ENCODE results near the gene SAV1.
"Not testable (repeated sequence)": the region's sequence is repeated elsewhere in the genome, so short reads cannot be mapped to it uniquely, and the experiment has no call there.

SAV1 gene

DNA sequence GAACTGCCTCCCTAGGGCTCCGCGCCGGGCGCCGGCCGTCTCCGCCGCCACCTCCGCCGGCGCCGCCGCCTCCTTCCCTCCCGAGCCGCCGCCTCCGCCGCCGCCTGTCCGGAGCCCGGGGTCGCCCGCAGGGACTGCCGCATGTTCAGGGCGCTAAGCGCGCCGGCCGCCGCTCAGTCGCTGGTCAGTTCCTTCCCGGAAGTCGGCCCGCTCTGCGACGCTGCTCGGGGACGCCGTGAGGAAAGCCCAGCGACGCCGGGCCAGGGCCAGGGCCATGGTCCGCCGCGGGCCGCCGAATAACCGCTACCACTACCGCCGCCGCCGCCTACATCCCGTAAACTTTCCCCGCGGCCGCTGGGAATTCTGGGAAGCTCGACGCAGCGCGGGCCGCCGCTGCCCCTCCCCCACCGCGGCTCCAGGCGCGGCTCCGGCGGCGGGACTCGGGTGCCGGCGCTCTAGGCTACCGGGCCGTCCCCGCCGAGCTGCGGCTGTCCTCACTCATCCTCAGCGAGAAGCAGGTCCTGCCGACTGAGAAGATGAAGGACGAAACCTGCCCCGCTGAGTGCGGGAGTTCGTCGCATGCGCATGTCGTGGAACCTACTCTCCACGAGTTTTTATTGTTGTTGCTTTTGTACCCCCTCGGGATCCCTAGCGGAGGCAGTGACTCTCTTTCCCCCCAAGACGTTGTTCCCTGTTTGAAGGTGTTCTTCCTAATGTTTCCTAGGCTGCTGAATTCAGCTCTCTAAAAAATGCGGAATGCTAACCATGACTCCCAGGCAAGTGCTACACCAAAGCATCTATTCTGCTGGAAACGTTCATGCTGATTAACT lies at the start of gene SAV1:
Gene SAV1 (minus strand): TSS at position 311 of the 830 bp plus-strand sequence. CDS start 339 bp downstream, outside the sequence.
- peak; percentile 89 for DNase-seq

DNA sequence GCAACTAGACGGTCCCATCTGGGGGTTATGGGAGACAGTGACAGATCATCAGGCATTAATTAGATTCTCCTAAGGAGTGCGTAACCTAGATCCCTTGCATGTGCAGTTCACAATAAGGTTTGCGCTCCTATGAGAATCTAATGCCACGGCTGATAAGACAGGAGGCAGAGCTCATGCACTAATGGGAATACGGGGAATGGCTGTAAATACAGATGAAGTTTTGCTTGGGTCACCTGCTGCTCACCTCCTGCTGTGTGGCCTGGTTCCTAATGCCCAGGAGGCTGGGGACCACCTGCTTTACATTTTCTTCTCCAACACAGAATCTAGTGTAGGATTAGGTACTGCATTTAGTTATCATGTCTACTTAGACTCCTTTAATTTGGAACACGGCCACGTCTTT lies 49.7 kb upstream of the SAV1 start:
- no peak for DNase-seq

DNA sequence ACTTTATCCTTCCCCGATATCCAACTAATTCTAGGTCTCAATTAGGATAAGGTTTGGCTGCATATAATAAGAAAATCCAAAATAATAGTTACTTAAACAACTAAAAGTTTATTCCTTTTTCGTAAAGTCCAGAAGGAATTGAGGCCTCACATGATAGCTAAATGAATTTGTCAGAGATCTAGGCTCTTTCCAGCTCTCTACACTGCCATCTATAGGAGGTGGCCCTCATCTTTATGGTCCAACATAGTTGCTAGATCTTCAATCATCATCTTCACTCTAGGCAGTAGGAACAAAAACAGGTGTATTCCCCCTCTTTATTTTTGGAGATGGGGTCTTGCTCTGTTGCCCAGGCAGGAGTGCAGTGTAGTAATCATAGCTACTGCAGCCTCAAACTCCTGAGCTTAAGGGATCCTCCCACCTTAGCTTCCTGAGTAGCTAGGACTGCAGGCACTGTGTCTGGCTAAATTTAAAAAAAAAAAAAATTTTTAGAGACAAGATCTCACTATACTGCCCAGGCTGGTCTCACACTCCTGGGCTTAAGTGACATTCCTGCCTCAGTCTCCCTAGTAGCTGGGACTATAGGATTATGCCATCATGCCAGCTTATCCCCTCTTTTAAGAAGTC lies 46.5 kb upstream of the SAV1 start:
- no peak for DNase-seq

DNA sequence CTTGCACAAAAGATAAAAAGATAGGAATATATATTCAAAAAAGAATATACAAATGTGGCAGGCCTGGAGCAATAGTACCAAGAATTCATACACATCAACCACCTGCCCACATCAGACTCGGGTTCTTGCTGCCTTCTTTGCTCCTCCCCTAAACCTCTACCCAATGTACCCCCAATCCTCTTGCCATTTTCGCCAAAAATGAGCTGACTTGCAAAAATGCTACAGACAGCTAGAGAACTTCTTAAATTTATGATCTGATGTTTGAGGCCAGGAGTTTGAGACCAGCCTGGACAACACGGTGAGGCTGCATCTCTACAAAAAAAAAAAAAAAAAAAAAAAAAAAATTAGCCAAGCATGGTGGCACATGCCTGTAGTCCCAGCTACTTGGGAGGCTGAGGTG lies 42.9 kb upstream of the SAV1 start:
- no peak for DNase-seq

DNA sequence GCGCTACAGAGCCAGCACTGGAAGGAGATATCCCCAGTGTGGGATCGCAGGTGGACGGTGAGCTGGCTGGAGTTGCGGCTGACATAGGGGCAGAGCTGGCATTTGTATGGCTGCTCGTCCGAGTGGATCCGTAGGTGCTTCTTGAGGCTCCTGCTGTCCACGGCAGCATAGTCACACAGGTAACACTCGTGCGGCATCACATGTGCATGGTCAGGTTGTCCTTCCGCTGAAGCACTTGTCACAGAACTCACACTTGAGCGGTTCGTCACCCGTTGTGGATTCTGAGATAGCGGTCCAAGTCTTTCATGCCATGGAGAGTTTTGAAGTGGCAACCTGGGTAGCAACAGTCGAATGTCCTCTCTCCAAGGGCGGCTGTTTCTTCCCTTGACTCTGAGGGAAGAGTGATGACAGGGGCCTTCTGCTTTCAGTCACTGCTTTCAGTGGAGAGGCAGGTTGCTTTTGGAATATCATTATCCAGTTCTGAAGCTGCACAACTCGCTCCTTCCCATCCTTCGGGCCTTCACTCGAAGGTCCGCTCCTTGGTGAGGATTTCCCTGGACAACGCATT lies 37.0 kb upstream of the SAV1 start:
- no peak for DNase-seq

DNA sequence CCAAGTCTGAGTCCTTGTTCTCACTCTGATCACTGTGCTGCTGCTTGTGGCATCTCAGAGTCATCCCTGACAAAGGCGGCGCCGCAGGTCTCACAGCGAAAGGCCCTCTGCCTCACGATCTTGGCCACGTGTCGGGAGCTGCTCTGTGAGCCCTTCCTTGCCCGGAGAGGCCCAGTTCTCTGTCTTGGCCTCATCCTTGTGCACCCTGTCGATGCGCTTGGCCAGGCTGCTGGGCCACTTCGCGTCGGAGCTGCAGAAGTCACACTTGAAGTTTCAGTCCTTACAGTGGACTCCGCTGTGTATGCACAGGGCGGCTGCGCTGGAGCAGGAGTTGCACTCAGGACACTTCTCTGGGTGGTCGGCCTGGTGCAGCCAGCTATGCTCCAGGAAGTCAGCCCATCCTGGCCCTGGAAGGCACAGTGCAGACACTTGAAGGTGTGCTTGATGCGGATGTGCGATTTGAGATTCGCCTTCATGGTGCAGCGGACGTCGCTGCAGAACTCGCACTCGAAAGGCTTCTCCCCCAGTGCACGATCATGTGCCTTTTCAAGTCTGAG lies 36.4 kb upstream of the SAV1 start:
- no peak for DNase-seq

DNA sequence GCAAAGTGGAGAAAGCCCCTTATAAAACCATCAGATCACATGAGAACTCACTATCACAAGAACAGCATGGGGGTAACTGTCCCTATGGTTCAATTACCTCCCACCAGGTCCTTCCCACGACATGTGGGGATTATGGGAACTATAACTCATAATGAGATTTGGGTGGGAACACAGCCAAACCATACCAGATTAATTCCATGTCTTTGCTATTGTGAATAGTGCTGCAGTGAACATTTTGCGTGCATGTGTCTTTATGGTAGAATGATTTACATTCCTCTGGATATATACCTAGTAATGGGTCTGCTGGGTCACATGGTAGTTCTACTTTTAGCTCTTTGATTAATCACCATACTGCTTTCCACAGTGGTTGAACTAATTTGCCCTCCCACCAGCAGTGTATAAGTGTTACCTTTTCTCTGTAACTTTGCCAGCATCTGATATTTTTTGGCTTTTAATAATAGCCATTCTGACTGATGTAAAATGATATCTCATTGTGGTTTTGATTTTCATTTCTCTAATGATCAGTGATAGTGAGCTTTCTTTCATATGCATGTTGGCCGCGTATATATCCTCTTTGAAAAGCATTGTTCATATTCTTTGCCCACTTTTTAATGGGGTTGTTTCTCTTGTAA lies 29.7 kb upstream of the SAV1 start:
- DNase-seq, result no peak

DNA sequence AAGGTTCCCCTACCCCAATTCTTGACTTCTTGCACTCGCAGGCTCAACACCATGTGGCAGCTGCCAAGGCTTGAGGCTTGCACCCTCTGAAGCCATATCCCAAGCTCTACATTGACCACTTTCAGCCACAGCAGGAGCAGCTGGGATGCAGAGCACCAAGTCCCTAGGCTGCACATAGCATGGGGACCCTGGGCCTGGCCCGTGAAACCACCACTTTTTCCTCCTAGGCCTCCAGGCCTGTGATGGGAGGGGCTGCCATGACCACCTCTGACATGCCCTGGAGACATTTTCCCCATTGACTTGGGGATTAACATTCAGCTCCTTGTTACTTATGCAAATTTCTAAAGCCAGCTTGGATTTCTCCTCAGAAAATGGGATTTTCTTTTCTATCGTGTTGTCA lies 26.2 kb upstream of the SAV1 start:
- not testable (repeated sequence) for DNase-seq

DNA sequence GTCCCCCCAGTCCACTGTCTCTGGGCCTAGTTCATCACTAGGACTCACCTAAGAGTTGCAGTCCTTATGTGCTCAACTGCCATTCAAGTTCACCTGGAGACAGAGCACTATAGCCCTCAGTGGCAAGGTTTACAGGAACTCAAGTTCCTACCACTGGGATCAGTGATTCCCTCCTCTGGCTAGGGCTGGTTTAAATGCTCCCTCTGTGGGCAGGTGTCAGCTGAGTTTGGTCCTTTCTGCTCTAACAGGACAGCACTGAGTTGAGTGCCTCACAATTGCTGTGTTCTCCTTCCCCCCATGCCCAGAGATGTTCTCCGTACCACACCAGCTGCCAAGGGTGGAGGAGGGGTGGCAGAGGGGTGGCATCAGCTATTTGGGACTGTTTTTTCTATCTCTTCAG lies 20.8 kb upstream of the SAV1 start:
- no peak for DNase-seq

DNA sequence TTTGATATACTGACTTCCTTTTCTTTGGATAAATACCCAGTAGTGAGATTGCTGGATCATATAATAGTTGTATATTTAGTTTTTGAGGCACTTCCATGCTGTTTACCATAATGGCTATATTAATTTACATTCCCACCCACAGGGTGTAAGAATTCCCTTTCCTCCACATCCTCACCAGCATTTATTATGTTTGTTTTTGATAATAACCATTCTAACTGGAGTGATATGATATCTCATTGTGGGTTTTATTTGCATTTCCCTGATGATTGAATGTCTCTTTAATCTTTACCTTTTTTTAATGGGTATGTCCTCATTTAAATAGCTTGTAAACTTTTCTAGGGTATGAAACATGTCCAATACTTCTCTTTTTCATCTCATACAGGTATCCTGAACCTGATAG lies 11.6 kb upstream of the SAV1 start:
- no peak for DNase-seq

DNA sequence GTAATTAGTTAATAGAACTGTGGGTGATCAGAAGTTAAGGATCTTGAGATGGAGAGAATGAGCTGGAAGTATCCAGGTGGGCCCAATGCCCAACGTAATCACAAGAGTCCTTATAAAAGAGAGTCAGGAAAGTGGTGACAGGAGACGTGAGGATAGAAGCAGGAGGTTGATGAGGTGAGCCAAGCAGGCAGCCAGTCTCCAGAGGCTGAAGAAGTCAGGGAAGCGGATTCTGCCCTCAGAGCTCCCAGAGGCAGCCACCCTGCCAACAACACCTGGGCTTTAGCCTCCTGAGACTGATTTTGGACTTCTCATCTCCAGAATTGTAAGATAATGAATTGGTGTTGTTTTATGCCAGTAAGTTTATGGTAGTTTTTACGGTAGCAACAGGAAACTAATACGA lies 10.1 kb upstream of the SAV1 start:
- DNase-seq, result no peak

DNA sequence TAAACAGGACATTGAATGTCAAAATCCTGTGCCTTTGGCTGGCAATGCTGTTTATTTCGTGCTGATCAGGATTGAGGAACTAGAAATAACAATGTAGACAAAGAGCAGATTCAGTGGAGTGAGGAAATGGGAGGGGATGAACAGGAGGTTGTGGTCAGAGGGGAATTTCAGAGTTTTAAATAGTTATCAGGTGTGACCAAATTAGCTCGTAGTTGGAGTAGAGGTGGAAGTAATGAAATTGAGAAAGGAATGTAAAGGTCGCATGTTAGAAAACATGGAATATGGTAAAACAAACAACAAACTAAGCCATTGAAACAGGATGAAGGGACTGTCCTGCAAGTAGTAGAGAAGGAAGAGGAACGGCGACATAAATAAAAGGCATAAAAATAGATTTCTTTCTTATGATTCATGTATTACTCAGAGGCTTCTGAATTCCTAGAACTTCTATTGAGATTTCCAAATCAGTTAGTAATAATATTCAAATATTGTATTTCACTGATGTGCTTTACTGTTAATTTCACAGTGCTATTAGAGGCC lies 9.5 kb upstream of the SAV1 start:
- no peak for DNase-seq

DNA sequence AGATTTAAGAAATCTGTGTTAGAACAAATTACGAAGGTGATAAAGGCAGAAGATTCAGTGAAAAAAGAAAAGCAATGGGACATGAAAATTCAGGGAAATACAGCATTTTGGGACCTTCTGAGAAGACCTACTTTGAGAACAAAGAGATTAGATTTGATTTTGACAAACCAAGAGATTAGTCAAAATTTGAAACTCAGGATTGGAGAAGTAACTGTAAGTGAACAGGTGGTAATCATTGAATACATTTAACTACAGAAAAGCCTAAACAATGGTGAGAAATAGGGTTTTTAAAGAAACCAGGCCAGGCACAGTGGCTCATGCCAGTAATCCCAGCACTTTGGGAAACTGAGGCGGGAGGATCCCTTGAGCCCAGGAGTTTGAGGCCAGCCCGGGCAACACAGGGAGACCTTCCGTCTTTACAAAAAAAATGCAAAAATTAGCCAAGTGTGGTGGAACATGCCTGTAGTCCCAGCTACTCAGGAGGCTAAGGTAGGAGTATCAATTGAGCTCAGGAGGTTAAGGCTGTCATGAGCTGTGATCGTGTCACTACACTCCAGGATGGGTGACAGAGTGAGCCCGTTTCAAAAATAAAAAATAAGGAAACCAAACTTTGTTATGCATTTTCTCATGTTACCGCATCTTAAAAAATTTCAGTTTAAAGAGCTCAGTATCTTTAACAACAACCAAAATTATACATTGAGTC lies 8.9 kb upstream of the SAV1 start:
- no peak for DNase-seq

DNA sequence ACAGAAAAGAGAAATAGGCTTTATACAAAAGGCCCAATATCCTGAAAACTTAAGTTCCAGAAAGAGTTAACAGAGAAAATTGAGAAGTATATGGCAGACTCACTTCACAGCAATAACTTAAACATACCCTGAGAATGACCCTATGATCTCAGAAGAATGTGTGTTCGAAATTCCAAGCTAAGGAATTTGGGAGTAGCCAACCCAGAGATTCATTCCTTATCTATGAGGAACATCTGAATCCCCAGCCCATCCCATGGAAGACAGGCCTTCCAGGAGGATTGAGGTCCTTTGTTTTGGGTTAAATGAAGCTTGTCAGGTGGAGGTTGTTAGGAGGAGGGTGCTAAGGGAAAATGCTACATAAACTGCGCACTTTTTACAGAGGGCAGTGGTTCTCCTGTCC lies 7.5 kb upstream of the SAV1 start:
- DNase-seq, result no peak

DNA sequence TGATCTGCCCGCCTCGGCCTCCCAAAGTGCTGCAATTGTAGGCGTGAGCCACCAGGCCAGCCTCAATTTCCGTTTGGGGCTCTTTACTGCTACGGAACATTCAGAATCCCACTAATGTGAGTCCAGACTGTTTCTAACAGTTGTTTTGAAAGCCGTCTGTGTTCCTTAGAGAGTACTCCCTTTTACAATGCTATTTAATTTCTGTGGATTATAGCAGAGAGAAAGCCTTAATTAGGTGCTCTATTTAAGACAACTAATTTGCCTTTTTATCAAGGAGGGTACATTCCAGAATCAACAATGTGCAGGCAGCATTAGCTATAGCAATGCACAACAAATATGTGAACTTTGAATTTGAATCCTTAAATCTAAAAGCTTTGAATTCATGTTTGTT lies 2.8 kb upstream of the SAV1 start:
- DNase-seq, result no peak

DNA sequence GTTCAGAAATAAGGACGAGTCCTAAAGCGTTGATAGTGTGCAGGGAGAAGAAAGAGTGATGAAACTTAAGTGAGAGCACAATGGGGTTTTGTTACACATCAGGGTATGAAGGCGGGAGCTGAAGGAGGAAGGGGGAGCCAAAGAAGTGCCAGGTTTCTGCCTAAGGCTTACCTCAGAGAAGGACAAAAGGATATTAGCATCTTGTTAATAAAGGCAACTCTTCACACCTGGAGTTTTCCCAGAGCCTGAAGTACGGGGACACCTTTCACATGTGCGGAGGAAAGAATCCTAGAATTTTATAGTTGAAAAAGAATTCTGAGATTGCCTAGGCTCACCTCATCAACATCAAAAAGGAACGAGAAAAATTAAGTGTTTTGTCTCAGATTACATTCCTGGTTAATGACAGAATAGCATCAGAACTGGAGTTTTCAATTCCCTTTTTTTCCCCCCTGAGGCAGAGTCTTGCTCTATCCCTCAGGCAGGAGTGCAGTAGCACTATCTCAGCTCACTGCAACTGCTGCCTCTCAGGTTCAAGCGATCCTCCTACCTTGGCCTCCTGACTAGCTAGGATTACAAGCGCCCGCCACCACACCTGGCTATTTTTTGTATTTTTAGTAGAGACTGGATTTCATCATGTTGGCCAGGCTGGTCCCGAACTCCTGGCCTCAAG lies 2.2 kb upstream of the SAV1 start:
- no peak for DNase-seq

DNA sequence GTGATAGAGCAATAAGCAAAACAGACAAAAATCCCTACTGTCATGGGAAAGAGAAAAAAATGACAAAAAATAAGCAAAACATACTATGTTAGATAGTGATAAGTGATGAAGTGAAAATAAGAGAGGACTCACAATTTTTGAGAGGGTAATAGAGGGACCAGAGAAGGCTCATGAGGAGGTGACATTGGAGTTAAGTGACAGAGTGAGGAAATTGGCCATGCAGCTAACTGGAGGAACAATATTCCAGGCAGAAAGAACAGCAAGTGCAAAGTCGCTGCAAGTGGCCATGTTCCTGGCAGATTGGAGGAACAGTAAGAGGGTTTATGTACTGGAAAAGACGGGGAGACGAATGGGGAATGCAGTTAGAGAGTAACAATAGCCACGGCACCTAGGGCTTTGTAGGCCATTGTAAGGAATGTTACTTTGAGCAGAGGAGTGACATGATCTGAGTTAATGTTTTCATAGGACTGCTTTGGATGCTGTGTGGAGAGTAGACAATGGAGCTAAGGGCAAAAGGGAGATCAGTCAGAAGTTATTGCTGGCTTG lies 1.4 kb upstream of the SAV1 start:
- no peak for DNase-seq

DNA sequence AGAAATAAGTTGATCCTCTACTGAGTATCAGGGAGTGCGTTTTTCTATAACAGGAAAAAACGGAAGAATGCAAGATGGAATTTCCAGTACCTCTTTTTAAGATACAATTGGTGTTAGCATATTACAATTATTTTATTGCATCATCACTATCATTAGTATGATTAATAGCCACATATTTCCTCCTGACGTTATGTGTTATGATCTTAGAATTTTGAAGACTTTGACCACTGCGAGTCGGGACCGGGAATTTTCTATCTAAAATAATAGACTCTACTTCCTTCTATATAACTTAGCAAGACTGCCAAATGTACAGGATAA lies 679 bp upstream of the SAV1 start:
- no peak for DNase-seq

DNA sequence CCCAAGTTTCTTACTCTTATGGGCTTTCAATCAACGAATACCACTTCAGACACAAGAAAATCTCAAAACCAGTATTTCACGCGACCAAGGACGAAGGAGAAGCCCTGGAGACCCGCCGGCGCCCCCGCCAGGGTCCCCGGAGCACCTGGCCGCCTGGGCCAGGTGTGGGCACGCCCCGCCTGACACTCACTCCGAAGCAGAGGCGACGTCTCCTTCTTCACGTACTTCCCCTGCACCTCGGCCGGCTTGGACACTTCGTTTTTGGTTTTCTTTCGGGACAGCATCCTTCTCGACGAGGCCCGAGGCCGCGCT lies 466 bp downstream of the SAV1 start:
- DNase-seq, result no peak

DNA sequence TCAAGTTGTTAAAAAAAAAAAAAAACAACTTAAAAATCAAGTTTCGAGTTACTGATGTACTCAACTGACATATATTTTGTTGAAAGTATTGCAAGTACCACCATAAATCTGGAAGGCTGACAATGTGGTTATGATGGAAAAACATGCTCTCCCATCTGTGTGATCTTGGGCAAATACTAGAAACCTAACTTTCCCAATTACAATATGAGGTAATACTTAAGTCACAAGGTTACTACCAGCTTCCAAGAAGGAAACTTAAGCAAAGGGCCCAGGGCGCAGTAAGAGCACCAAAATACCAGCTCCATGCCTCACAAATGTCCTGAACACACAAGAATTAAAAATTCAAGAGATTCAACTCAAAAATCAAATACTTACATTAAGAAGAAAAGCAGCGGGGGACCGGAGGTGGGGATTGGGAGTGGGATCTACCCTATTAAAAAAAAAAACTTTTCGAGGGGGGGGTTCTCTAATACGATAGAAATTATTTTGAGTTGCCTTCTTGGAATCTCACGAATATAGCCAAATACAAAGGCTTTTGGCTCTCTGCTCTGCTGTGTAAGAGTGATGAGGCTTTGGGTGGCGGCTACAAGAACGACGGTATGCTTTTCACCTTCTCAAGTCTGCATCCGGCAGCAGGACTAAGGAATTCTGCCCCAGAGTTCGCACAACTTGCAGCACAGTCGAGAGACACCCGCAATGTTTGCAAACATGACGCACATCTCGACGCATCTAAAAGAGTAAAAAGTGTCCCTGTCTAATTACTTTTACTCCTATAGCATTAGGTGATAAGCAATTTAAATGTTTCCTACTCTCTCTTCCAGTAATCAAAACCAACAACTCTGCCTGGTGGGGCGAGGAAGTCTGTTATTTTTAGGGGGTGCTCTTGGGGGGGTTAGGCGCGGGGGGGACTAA lies 1.1 kb downstream of the SAV1 start:
- peak; percentile 51 for DNase-seq

DNA sequence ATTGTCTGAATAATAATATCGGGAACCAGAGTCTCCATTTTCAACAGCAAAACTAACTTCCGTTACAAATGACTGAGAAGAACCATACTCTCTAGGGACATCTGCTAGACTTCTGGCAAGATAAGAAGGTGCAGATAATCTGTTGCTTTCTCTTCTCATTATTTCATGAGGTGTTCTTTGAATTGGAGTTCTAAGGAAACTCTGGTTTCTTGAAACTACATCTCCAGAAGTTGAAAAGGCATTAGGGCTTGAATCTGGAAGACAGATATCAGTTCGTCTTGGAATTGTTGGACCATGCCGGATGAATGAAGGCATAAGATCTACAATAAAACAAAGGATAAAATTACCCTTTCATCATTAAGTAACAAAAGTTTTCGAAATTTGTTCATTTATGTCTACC lies 2.8 kb downstream of the SAV1 start:
- DNase-seq, result not testable (repeated sequence)

All from right hindlimb (tissue), 1 donor.